LNCAP (cell line): Measurements from ENCODE around the gene DPYD.

Experiments
- CTCF ChIP-seq: fragments of 450-650 bp; IDR thresholded peaks from 2 replicates; pipeline ENCODE4 v1.5.1; 2017; ENCODE audit warnings: mild to moderate bottlenecking

The DPYD gene

GRCh38 chr1:97091263-97091662 is 829.6 kb downstream of the DPYD start:
- TF ChIP-seq CTCF: no peak

- TF ChIP-seq CTCF: no peak
These were observed 830.1 kb downstream of the DPYD start for GRCh38 chr1:97090725-97091124.

GRCh38 chr1:97089173-97089572 is 831.7 kb downstream of the DPYD start:
- TF ChIP-seq CTCF: no peak

- no peak for TF ChIP-seq CTCF
These were observed 832.4 kb downstream of the DPYD start for GRCh38 chr1:97088391-97088790.

- no peak for TF ChIP-seq CTCF
These were observed 836.3 kb downstream of the DPYD start for GRCh38 chr1:97084546-97084945.

- TF ChIP-seq CTCF: no peak
These were observed 838.5 kb downstream of the DPYD start for GRCh38 chr1:97082160-97082848.

GRCh38 chr1:97078872-97079271 is 842.0 kb downstream of the DPYD start:
- no peak for TF ChIP-seq CTCF

- no peak for TF ChIP-seq CTCF
These were observed 843.6 kb downstream of the DPYD start for GRCh38 chr1:97077221-97077620.
